Right lobe of liver (tissue), 4 donors: ENCODE data around the gene FNDC4.

ENCODE experiments used
- POLR2A ChIP-seq: fragments of 450-650 bp; IDR thresholded peaks from one replicate; pipeline ENCODE4 v1.6.1; 2017; ENCODE audit warnings: antibody characterized with exemption, mild to moderate bottlenecking
- TF ChIP-seq, protein P1 (sequence below), 4 donors: fragments of 200-600 bp in 3 of 4; fragments of 450-650 bp in 1 of 4; IDR thresholded peaks; one replicate each; pipeline versions ENCODE4 v1.5.1 to v1.8.0; 2016 to 2022; ENCODE audit warnings: antibody characterized with exemption in 4 of 4, mild to moderate bottlenecking in 2 of 4
- donor health status: DM: no; HTN: no; CAD: no.
- donor health status: DM: no; HTN: no; CAD: no.
- donor health status: DM: no; HTN: yes; CAD: no.

DNA sequence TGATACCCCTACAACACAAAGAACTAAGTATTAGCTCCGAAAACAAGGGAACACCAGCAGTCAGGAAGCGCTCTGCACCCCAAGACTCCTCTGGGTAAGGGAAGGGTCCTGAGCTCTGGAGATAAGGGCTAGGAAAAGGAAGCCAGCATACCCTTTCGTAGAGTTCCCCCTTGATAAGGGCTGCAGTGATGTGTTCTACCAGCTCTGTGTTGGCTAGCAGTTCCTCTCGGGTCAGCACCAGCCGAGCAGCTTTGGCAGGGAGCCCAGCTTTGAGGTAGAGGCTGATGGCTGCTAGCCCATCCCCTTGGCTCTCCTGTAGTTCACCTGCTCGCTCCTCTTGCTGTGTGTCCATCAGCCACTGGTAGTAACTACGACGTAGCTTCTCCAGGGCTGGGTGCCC is 33.9 kb downstream of the FNDC4 start:
- TF ChIP-seq, protein P1, sequence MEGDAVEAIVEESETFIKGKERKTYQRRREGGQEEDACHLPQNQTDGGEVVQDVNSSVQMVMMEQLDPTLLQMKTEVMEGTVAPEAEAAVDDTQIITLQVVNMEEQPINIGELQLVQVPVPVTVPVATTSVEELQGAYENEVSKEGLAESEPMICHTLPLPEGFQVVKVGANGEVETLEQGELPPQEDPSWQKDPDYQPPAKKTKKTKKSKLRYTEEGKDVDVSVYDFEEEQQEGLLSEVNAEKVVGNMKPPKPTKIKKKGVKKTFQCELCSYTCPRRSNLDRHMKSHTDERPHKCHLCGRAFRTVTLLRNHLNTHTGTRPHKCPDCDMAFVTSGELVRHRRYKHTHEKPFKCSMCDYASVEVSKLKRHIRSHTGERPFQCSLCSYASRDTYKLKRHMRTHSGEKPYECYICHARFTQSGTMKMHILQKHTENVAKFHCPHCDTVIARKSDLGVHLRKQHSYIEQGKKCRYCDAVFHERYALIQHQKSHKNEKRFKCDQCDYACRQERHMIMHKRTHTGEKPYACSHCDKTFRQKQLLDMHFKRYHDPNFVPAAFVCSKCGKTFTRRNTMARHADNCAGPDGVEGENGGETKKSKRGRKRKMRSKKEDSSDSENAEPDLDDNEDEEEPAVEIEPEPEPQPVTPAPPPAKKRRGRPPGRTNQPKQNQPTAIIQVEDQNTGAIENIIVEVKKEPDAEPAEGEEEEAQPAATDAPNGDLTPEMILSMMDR (IDR thresholded peaks at IDR 0.05), result no peak
- no peak for TF ChIP-seq POLR2A
